OCI-LY1 (cell line): ENCODE measurements around the gene POGK.

ENCODE experiments used
- CTCF ChIP-seq: fragments of 200-600 bp; sonication (generic), shearing (Covaris generic); IDR thresholded peaks from 2 replicates; pipeline ENCODE4 v1.5.1; 2017; ENCODE audit warnings: mild to moderate bottlenecking, antibody characterized with exemption, low read length, moderate library complexity, mixed read lengths
- EZH2 ChIP-seq: fragments of 200-600 bp; sonication (generic), shearing (Covaris generic); IDR thresholded peaks from 2 replicates; pipeline ENCODE4 v1.8.0; 2017; ENCODE audit warnings: borderline replicate concordance, mixed run types, mild to moderate bottlenecking, antibody characterized with exemption, low read length, moderate library complexity, mixed read lengths

- no peak for TF ChIP-seq CTCF
- TF ChIP-seq EZH2 = no peak
Measured at GRCh38 chr1:166859597-166859996, 20.3 kb downstream of the POGK start.
